Activated CD4-positive, CD25-positive, alpha-beta regulatory T cell treated with anti-CD3 and anti-CD28 coated beads, Interleukin-2, amount 50 U/mL, for 16 hours (primary cell): ENCODE measurements around the gene ADORA2A.
"Not testable (repeated sequence)": the region's sequence is repeated elsewhere in the genome, so short reads cannot be mapped to it uniquely, and the experiment has no call there.

ENCODE experiments used
- DNase-seq: peaks from one replicate; pipeline ENCODE4 v3.0.0-alpha.2; 2020; ENCODE audit warnings: low read depth, low spot score

ADORA2A gene

GRCh38 chr22:24485608-24486007 lies 58.2 kb downstream of the ADORA2A start:
- no peak for DNase-seq

- no peak for DNase-seq
Measured at GRCh38 chr22:24486501-24486921, 59.1 kb downstream of the ADORA2A start.

DNA sequence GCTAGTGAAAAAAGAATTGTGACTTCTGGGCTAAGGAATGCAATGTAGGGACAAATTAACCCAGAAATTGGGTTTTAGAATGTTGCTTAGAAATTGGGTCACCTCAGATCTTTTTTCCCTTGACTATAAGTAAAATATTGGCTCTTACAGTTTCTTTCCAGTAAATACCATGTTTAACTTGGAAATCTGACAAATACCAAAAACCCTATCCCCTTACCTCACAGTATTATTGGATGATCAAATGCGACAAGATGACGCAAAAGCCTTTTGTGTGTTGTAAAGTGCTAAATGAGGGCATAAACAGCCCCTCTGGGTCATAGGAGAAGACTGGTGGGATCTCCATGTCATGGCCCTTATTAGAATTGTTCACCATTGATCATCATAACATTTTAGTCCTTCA lies 61.6 kb downstream of the ADORA2A start:
- no peak for DNase-seq

DNA sequence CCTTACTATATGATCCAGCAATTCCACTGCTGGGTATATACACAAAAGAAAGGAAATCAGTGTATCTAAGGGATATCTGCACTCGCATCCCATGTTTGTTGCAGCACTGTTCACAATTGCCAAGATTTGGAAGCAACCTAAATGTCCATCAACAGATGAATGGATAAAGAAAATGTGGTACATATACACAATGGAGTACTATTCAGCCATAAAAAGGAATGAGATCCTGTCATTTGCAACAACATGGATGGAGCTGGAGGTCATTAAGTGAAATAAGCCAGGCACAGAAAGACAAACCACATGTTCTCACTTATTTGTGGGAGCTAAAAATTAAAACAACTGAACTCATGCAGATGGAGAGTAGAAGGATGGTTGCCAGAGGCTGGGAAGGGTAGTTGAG lies 62.0 kb downstream of the ADORA2A start:
- not testable (repeated sequence) for DNase-seq
